Hematopoietic multipotent progenitor cell treated with erythropoietin and hydrocortisone succinate and interleukin-3 and kit ligand, for 17 days (in vitro differentiated cells): ENCODE measurements around the gene GSTM4.

Experiments
- DNase-seq: peaks from one replicate; pipeline ENCODE4 v3.0.0-alpha.2; 2015; ENCODE audit warnings: low spot score

The GSTM4 gene

DNA sequence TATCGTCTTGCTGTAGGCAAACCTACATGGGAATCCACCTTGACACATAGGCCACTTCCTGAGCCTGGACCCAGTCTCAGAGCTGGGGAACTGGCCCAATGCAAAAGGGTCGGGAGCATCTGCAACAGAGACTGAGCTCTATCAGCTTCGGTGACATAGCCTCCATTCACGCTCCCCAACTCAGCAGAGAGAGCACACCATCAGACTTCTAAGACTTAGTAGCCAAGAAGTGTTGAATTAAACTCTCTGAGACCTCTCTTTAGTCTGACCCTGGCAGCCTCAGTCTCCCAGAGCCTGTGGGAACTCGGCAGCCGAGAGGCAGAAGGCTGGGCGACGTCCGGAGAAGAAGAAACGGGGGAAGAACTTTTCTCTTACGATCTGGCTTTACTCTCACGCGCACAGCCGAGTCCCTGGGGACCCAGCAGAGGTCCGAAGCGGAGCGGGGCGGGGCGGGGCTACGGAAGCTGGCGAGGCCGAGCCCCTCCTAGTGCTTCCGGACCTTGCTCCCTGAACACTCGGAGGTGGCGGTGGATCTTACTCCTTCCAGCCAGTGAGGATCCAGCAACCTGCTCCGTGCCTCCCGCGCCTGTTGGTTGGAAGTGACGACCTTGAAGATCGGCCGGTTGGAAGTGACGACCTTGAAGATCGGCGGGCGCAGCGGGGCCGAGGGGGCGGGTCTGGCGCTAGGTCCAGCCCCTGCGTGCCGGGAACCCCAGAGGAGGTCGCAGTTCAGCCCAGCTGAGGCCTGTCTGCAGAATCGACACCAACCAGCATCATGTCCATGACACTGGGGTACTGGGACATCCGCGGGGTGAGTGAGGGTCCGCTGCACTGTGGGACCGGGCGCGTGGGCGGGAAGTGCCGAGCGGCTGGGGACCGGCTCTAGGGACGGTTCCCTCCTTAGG lies at the start of gene GSTM4:
TSS of gene GSTM4 (plus strand) at position 485 of the 905 bp plus-strand sequence. CDS start at position 776, 291 bp downstream.
- DNase-seq = no peak

DNA sequence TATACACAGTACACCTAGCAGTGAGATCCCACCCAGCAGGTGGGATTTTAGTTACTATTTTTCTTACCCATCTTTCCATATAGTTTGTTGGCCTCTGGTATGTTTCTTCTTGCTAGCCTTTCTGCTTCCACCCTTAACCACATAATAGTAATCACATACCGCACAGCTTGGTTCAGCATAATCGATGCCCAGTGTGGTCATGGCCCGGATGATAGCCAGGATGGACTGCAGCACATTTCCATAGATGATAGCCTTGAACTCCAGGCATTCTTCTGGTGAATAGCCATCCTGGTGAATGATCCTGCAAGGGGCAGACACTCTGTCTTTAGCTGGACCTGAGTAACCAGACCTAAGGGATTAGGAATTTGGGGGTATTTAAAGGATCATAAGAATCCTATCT lies 46.0 kb upstream of the GSTM4 start:
- no peak for DNase-seq

DNA sequence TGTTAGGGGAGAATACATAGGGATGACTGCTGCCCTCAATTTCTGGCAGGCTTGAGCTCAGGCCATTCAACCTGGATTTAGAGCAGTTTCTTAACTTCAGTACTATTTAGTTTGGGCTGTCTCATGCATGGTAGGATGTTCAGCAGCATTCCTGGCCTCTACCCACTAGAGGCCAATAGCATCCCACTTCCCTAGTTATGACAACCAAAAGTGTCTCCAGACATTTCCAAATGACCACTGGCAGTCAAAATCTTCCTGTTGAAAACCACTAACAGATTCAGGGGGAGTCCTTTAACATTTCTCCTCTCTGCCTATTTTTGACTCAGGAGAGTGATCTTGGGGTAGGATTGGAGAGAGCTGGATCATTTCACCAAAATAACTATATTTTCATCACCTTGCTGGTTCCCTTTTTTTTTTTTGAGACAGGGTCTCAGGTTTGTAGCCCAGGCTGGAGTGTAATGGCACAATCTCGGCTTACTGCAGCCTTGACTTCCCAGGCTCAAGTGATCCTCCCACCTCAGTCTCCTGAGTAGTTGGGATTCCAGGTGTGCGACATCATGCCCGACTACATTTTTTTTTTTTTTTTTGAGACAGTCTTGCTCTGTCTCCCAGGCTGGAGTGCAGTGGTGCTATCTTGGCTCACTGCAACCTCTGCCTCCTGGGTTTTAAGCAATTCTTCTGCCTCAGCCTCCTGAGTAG lies 45.1 kb upstream of the GSTM4 start:
- DNase-seq = no peak

DNA sequence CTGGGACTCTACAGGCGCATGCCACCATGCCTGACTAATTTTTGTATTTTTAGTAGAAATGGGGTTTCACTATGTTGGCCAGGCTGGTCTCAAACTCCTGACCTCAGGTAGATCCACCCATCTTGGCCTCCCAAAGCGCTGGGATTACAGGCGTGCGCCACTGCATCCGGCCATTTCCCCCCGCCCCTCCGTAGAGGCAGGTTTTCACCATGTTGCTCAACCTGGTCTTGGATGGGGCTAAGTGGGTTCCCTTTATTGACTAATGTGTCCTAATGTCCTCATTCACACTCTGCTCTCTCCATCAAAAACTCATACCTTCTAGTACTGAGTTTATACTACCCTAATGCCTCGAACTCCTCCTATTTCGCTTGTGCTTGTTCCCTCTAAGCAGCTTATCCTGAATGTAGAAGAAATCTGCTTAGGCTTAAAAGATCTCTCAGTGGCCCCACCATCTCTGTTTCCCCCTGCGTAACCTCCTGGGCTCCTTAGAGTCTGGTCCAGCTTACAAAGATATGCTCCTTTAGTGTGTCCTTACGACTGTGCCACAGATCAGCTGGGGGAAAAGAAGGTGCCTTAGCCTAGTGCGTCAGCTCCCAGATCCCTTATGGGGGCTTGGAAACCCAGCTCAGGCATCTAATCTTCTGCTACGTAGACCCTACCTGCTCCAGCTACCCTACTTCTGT lies 44.5 kb upstream of the GSTM4 start:
- no peak for DNase-seq

DNA sequence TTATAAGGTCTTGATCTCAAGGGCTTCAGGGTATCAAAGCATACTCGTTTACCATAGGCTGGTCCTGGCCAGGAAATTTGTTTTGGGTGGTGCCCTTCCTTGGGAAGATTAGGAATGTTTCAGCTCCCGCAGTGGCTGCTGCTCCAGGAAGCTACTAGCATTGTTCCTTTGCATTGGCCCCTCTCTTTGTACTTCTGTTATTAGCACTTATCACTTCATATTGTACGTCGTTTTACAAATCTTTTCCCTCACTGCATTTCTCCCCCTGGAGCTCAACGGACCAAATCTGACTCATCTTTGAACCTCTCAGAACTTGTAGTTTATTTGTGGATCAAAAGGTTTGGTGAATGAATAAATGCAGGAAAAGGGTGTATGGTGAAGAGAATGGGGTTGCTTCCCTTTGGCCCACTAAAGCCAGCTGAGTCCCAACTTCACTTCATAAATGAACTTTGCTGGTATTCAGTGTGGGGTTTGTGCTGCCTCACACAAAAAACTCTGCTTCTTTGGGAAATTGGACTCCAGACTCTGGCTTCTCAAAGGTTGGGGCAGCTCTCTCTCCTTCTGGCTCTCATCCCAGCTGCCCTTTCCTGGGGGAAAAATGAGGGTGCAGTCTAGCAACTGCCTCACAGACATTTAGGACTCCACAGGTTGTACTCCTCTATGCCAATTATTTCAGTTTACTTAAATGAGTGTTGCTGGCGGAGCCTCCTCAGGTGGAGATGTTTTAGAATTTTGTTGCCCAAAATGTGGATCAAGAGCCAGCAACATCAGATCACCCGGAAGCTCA lies 42.3 kb upstream of the GSTM4 start:
- DNase-seq = no peak

DNA sequence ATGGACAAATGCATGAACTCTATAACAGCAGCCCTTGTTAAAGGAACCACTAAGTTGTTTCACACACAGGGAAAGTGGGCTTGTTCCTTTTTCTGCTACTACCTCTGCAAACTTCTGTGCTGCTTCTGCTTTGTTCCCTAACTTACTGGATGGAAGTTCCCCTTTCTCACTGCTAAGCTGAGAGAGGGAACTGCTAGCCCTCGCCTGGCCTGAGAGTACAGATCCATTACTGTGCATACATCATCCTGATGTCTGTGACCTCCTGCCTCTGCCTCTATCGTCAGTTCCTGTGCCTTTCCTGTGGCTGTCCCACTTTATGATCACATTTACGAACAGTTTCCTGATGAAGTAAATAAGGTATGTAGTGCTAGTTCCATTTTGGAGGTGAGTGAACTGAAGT lies 40.0 kb upstream of the GSTM4 start:
- DNase-seq = no peak

DNA sequence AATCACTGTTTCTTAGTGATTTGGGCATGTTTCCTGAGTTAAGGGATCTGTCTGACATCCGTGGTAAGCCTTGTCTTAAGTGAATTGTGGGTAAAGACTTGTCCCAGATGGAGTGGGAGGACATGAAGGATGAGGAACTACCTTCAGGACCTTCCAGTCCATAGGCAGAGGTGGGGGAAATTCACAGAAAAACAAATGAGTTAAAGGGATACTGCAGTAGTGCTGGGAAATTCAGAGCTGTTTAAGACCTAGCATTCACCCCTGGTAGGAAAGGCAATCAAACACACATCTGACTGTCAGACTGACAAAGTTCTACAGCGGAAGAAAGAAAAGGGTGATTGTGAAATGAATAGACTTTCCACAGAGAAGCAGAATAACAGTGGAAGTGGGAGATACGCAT lies 39.5 kb upstream of the GSTM4 start:
- DNase-seq = no peak

- DNase-seq = no peak
These were observed 38.6 kb upstream of the GSTM4 start for GRCh38 chr1:109617291-109617801.

GRCh38 chr1:109618661-109619575 lies 37.0 kb upstream of the GSTM4 start:
- no peak for DNase-seq

DNA sequence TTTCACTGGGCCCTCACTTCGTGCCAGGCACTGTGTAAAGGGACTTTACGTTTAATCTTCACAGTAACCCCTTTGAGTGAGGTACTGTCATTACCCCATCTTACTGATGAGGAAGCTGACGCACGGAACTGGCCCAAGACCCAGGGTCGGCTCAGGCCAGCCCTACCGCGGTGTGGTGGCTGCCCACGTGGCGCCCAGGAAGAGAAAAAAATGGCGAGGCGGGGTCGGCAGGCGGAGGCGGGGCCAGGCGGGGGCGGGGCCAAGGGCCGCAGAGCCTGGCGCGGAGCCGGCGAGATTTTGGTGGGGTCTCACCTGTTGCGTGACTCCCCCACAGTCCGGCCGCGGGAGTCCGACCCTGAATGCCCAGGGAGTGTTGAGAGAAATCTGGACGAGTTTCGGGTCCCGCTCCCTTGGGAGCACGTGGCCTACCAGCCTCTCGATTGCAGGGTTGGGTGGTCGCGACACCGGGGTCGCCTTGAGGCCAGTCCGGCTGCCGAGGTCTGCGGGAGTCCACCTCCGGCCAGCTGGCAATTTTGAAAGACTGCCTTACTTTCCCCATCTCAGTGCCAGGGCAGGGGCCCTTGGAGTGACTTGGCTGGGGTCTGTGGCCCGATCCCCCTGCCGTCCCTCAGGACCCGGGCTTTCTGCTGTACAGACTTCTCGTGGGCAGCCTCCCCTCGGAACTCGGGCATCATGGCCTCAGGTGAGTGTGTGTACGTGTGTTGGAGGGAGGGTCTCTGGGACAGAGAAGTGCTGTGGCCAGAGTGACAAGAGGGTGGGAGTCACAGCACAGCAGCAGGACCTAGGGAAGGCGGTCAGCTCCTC lies 36.1 kb upstream of the GSTM4 start, which contains the start of the genes AMPD2 and GNAT2:
TSS of gene AMPD2 (plus strand) at position 262 of the 825 bp plus-strand sequence. CDS start 1,339 bp downstream, outside the sequence.
TSS of gene GNAT2 (minus strand) at position 41 of the 825 bp plus-strand sequence. CDS start 6,746 bp downstream, outside the sequence.
- DNase-seq = no peak

- DNase-seq = no peak
These were observed 35.5 kb upstream of the GSTM4 start for GRCh38 chr1:109620401-109620791.

GRCh38 chr1:109620841-109621286 lies 35.0 kb upstream of the GSTM4 start:
- peak; percentile 45 for DNase-seq

- no peak for DNase-seq
These were observed 34.3 kb upstream of the GSTM4 start for GRCh38 chr1:109621379-109622136.

GRCh38 chr1:109622137-109622892 lies 33.6 kb upstream of the GSTM4 start:
- DNase-seq = no peak

GRCh38 chr1:109622895-109623294 lies 33.0 kb upstream of the GSTM4 start:
- DNase-seq = peak; percentile 39

DNA sequence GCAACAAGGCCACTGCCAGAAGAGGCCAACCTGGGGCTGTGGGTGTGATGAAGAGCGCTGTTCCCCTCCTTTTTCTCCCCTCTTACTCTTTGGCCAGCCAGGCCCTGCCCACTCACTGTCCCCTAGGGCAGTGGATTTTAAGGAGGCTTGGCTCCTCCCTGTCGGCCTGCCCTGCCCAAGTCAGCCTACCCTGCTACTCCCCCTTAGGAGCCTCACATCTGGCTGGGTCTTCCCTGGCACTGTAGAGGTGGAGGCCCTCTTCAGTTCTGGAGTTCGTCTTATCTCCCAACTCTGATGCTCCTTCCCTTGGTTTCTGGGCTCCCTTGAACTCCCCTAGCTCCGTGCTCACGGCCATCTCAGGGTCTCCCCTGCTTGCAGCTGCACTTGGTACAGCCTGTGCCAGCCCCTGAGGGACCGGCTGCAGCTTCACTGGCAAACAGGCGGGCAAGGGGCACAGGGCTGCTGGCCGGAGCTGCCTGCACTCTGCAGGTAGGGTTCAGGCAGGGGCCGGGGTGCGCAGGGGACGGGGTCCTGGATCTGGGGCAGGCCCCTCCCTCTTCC lies 32.2 kb upstream of the GSTM4 start:
- DNase-seq = peak; percentile 24
